Measurements from ENCODE around the gene OR52E4.

Gene OR52E4

DNA sequence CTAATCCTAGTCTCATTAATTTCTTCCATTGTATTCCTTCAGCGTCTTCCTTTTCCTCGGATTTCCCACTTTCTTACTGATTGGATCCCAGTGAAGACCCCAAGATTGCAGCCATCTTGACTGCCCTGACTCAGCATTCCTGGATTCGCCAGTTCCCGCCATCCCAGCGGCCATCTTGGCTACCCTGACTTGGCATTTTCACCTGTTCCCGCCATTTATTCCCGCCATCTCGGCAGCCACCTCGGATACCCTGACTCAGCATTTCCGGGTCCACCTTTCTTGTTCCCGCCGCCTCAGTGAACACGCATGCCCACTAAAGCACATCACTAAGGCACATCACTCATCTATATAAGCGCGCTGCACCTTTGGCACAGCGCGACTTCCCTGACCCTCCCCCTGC is 47.8 kb downstream of the OR52E4 start:
- H3K27ac ChIP-seq = no peak overlapping the region
- no peak for DNase-seq (ENCODE audit: low read depth, low spot score)

DNA sequence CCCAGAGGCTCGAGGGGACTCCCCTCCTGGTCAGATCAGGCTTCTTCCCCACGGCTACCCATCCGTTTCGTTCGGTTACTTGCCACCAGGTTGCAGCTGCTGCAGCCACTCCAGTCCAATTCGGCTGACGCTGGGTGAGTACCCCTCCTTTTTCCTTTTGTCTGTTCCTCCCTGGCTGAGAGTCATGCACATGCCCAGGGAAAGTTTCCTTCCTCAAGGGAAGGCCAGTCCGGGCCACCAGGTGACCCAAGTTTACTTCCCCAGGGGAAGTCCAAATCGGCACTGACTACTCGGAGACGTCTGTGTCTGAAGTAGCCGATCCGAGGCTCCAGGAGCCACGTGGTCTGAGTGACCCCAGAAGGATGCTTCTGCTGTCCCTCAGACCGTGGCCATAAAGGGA is 48.4 kb downstream of the OR52E4 start:
- no peak overlapping the region for H3K27ac ChIP-seq

DNA sequence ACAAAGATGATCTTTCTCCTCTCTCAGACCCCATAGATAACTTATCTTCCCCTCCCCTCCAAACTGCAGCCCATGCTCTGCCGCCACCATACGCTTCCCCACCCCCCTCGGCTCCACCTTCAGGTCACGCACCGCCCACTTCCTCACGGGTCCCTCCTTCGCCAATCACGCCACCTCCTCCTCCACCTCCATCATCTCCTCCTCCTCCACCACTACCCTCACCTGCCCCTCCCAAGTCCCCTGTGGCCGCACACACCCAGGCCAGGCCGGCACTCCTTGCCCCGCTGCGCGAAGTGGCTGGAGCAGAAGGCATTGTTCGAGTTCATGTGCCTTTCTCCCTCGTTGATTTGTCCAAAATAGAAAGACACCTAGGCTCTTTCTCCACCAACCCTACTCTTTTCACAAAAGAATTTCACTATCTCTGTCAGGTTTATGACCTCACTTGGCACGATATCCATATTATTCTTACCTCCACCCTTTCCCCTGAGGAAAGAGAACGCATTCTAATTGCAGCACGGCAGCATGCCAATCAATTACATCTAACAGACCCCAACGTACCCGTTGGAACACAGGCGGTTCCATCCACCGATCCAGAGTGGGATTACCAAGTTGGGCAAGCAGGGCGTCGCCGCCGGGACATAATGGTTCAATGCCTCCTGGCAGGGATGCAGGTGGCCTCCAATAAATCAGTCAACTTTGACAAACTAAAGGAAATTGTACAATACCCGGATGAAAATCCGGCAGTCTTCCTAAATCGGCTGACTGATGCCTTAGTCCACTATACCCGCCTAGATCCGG is 49.3 kb downstream of the OR52E4 start:
- no peak for DNase-seq (ENCODE audit: low read depth, low spot score)
- no peak overlapping the region for H3K27ac ChIP-seq

More for the DNA sequence above, 48.4 kb downstream of the OR52E4 start:
- no peak for DNase-seq (ENCODE audit: low read depth, low spot score)

DNA sequence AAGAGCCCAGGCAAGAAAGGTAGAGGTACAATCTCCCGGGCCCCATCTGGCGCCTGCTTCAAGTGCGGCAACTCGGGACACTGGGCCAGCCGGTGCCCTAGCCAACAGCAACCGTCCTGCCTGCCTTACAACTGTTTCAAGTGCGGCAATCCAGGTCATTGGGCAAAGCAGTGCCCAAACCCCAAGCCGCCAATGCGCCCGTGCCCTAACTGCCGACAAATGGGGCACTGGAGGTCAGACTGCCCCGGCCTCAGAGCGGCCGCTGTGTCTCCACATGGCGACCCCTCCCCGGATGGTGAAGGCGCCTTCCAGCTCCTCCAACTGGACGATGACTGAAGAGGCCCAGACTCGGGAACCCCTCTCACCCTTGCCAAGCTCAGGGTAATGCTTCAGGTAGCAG is 50.2 kb downstream of the OR52E4 start:
- no peak overlapping the region for H3K27ac ChIP-seq

DNA sequence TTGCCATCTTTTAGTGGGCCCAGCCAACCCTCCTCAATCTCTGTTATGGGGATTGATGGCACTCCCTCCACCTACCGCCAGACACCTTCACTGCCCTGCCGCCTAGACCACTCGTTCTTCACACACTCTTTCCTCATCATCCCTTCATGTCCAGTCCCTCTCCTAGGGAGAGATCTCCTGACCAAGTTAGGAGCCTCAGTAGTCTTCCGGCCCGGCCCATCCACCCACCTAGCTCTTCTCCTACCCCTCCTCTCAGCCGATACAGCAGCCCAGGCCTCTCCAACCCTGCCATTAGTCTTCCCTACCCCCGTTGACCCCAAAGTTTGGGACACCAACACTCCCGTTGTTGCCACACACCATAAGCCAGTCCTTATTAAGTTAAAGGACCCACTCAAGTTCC is 50.6 kb downstream of the OR52E4 start:
- no peak for DNase-seq (ENCODE audit: low read depth, low spot score)

More for the DNA sequence above, 50.2 kb downstream of the OR52E4 start:
- no peak for DNase-seq (ENCODE audit: low read depth, low spot score)

DNA sequence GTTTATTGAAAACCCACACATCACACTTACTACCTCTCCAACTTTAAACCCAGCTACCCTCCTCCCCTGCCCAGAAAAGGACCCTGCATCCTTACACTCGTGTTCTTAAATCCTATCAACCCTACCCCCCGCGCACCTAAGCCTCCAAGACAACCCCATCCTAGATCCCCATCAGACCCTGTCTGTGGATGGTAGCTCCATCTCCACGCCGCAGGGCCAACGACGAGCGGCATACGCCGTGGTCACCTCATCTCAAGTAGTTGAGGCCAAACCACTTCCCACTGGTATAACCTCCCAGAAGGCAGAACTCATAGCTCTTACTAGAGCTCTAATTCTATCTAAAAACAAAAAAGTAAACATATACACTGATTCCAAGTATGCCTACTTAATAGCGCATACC is 52.2 kb downstream of the OR52E4 start:
- DNase-seq (ENCODE audit: low read depth, low spot score) = no peak
- H3K27ac ChIP-seq = no peak overlapping the region

More for the DNA sequence above, 50.6 kb downstream of the OR52E4 start:
- no peak overlapping the region for H3K27ac ChIP-seq

DNA sequence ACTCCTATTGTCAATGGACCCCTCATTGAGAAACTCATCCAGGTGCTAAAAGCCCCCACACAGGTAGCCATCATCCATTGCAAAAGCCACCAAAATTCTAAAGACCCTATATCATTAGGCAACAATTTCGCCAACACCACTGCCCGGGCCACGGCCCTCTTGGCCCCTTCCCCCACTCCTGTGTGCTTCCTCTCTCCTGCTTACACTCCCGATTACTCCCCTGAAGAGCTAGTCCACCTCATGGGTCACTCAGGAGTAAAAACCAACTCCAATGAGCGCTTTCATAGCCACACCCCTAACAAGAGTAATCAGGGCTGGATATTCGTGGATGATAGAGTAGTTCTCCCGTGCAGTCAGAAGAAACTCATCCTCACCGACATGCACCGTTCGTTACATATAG is 52.7 kb downstream of the OR52E4 start:
- no peak overlapping the region for H3K27ac ChIP-seq
- no peak for DNase-seq (ENCODE audit: low read depth, low spot score)

Measured in epithelial cell of prostate (primary cell).